RWPE2 (cell line): ENCODE data around the gene ZNF396.
A peak's percentile ranks its signal among the peaks of the same experiment; 100 is the strongest.

ENCODE experiments used
- ATAC-seq: fragments of 200-7000 bp; cut with Tn5 transposase; 3 replicates; pipeline ENCODE4 v1.9.1; 2021; ENCODE audit warnings: low read depth
- DNase-seq: peaks from one replicate; pipeline ENCODE4 v3.0.0-alpha.2; 2020; ENCODE audit warnings: low spot score
- H3K27ac ChIP-seq: fragments of 450-650 bp; 2 replicates; pipeline ENCODE4 v1.5.1; 2017; ENCODE audit warnings: mild to moderate bottlenecking; ENCODE audit not compliant: poor library complexity, severe bottlenecking
- H3K27me3 ChIP-seq: fragments of 250-450 bp; sonication (Bioruptor Pico); 2 replicates; pipeline ENCODE4 v1.5.1; 2021; ENCODE audit warnings: mild to moderate bottlenecking, moderate library complexity; ENCODE audit not compliant: insufficient read depth, poor library complexity, severe bottlenecking
- H3K36me3 ChIP-seq: fragments of 250-450 bp; sonication (Bioruptor Pico); 2 replicates; pipeline ENCODE4 v1.5.1; 2020; ENCODE audit warnings: low read depth, mild to moderate bottlenecking, moderate library complexity
- H3K4me1 ChIP-seq: fragments of 250-450 bp; sonication (Bioruptor Pico); 2 replicates; pipeline ENCODE4 v1.5.1; 2021; ENCODE audit warnings: mild to moderate bottlenecking, moderate library complexity; ENCODE audit not compliant: insufficient read depth, poor library complexity, severe bottlenecking
- H3K4me3 ChIP-seq: fragments of 250-450 bp; sonication (Bioruptor Pico); 2 replicates; pipeline ENCODE4 v1.5.1; 2021; ENCODE audit warnings: mild to moderate bottlenecking, moderate library complexity; ENCODE audit not compliant: severe bottlenecking
- H3K9me3 ChIP-seq: fragments of 250-450 bp; sonication (Bioruptor Pico); 2 replicates; pipeline ENCODE4 v1.5.1; 2021; ENCODE audit warnings: mild to moderate bottlenecking, moderate library complexity; ENCODE audit not compliant: severe bottlenecking
- CTCF ChIP-seq: fragments of 450-650 bp; IDR thresholded peaks from one replicate; pipeline ENCODE4 v1.5.1; 2017; ENCODE audit warnings: mild to moderate bottlenecking, moderate library complexity; ENCODE audit not compliant: poor library complexity, severe bottlenecking

Gene ZNF396

DNA sequence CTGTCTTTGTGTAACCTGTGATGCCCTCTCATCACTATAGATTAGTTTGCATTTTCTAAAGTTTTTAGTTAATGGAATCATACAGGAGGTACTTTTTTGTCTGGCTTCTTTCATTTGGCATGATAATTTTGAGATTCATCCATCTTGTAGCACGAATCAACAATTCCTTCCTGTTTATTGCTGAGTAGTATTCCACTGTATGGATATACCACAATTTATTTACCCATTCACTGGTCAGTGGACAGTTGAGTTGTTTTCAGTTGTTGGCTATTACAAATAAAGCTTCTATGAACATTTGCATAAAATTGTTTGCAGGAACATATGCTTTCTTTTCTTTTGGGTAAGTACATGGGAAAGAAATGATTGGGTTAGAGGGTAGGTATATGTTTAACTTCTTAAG lies 40.1 kb upstream of the ZNF396 start:
- no peak for TF ChIP-seq CTCF
- Histone ChIP-seq H3K27me3 (no peaks in the 10 kb centered on the region), H3K27ac (no peak overlapping the region), H3K9me3 (peaks cover 3% of the 10 kb centered on the region), H3K4me3 (no peak overlapping the region), H3K4me1 (peaks cover 17% of the 10 kb centered on the region), H3K36me3 (no peaks in the 10 kb centered on the region)
- no peak for ATAC-seq
- no peak for DNase-seq

- no peak for DNase-seq
- Histone ChIP-seq H3K27me3 (no peaks in the 10 kb centered on the region), H3K9me3 (peaks cover 3% of the 10 kb centered on the region), H3K27ac (no peak overlapping the region), H3K4me1 (peaks cover 18% of the 10 kb centered on the region), H3K4me3 (no peak overlapping the region), H3K36me3 (no peaks in the 10 kb centered on the region)
- no peak for ATAC-seq
- TF ChIP-seq CTCF, result no peak
Measured at GRCh38 chr18:35415511-35416073, 38.5 kb upstream of the ZNF396 start.

DNA sequence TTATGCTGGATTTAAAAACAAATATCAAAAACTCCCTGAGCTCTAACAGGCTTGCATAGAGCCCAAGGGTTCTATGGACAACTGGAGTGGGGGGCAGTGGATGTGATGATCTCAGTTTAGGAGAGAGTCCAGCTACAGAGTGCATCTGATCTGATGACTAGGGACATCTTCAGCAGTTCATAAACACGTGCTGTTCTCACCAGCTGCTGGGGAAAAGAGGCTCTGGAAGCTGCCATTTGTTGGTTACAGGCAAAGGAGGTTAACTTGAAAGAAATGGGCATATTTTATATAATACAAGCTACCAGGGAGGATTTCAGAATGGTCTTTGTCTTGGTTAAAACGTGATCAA lies 36.0 kb upstream of the ZNF396 start:
- Histone ChIP-seq H3K27me3 (no peaks in the 10 kb centered on the region), H3K27ac (peak overlapping the region; percentile 53)

GRCh38 chr18:35411625-35412351 lies 34.7 kb upstream of the ZNF396 start:
- Histone ChIP-seq H3K27ac (peak overlapping the region; percentile 53), H3K9me3 (no peaks in the 10 kb centered on the region), H3K36me3 (no peaks in the 10 kb centered on the region), H3K27me3 (no peaks in the 10 kb centered on the region), H3K4me1 (peaks cover 35% of the 10 kb centered on the region), H3K4me3 (no peak overlapping the region)
- DNase-seq, result no peak
- no peak for TF ChIP-seq CTCF
- ATAC-seq, result no peak

More for the DNA sequence above, 36.0 kb upstream of the ZNF396 start:
- no peaks in the 10 kb centered on the region for H3K9me3 ChIP-seq
- H3K36me3 ChIP-seq, result no peaks in the 10 kb centered on the region
- H3K4me3 ChIP-seq, result no peak overlapping the region
- no peak for ATAC-seq
- peaks cover 32% of the 10 kb centered on the region for H3K4me1 ChIP-seq
- DNase-seq, result no peak
- TF ChIP-seq CTCF, result no peak

DNA sequence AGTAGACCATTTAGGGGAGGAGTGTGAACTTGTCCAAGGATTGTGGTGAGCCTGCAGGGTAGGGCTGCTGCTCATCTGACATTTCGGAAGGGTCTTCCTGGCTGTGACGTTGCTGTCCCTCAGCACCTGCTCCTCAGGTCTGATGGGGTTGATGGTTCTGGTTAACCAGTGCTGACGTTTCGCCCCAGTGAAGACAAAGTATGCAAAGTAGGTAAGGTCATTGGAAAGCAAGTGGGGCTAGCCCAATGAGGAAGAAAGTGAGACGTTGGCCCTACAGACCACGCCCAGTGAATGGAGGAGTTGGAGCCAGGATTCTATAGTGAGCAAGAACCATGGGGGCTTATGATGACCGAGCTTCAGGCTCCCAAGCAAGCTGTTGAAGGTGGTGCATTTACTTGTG lies 33.4 kb upstream of the ZNF396 start:
- TF ChIP-seq CTCF, result no peak
- H3K27me3 ChIP-seq, result no peaks in the 10 kb centered on the region
- no peak overlapping the region for H3K4me3 ChIP-seq
- no peak for DNase-seq
- peaks cover 29% of the 10 kb centered on the region for H3K4me1 ChIP-seq
- no peaks in the 10 kb centered on the region for H3K9me3 ChIP-seq
- no peaks in the 10 kb centered on the region for H3K36me3 ChIP-seq
- no peak overlapping the region for H3K27ac ChIP-seq
- ATAC-seq, result no peak
